Measurements from ENCODE around the gene ZNF219.

ZNF219 gene

DNA sequence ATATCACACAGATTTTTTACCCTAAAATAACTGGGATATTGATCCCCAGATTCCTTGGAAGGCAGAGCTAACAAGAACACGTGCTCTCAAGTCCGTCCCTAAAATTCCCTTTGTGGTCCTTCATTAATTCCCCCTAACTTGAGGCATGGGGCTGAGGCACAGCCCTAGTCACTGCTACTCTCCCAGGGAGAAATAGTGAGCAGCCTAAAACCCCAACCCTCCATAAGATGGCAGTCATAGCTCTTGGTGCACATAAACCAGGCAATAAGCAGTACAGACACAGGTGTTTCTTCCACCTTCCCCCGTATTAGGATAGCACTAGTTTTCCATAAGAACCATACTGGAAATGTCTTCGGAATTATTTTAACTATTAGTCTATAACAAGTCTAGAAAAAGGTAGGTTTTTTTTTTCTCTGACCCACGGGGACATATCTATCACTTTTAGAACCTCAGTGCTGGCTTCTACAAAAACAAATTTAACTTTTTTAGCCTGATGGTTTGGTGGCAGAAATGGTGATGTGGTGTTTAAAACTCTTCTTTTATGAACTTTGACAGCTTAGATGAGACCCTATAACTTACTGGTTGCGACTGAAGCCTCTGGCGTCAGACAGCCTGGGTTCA, 31.5 kb downstream of the ZNF219 start:
- DNase-seq (ENCODE audit: low read depth): no peak

GRCh38 chr14:21063479-21063878, 35.0 kb downstream of the ZNF219 start:
- no peak for DNase-seq (ENCODE audit: low read depth)

GRCh38 chr14:21061347-21061668, 37.1 kb downstream of the ZNF219 start:
- no peak for DNase-seq (ENCODE audit: low read depth)

DNA sequence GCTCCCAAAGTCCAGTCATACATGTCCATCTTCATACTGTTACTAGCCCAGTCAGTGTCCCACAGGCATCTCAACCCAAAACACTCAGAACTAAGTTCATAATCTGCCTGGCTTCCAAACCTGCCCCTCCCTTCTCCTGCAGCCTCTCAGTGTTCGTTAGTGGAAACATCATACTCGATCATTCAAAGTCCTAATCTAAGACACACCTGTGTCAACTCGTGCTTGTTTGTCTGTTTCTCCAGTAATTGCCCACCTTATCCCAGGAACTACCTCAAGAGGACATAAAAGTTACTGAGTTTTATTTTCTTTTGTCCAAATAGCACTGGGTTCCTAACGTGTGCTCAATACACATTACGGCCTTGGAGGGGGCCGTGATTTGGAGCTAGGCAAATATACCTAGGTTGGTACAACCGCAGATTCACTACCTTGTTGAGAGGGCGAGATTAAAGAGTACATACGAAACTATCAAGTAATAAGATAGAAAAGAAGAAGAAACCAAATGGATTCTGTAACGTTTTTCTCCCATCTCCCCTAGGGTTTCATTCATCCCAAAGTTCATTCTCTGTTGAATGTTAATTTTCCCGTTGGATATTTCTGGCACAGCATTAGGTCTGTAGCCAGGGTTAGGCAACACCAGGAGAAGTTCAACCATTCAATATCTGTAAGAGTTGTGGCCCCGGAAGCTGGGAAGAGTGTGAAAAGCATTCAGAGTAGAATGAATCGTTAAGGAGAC, 37.7 kb downstream of the ZNF219 start:
- DNase-seq (ENCODE audit: low read depth): no peak

DNA sequence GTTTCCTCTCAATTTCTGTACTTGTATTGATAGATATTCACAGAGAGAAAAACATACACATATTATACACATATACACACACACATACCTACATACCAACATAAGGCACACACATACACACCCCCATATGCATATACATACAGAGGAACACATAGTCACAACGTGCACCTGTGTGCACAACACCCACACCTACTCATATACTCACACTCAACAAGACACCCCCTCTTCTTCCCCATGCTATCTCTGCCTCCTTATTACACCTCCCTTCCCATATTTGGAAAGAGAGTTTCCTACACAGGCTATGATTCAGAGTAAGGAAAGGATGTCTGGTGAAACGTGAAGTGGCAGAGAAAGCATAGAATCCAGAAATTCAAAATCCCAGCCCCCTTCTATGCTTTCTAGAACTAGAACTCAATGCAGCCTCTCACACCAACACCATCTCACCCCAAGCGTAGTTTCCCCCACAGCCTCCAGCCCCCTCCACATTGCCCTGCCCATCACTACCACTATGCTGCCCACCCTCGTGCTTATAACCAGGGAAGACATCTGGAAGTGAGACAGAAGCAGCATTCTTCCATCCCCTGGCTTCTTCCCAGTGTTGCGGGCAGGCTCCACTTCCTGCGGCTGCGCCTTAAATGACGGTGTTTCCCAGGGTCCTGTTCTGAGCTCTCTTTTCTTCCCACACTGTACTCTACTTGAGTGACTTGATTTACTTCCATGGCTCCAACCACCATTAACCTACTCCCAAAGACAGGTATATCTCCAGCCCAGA, 38.4 kb downstream of the ZNF219 start:
- no peak for DNase-seq (ENCODE audit: low read depth)

DNA sequence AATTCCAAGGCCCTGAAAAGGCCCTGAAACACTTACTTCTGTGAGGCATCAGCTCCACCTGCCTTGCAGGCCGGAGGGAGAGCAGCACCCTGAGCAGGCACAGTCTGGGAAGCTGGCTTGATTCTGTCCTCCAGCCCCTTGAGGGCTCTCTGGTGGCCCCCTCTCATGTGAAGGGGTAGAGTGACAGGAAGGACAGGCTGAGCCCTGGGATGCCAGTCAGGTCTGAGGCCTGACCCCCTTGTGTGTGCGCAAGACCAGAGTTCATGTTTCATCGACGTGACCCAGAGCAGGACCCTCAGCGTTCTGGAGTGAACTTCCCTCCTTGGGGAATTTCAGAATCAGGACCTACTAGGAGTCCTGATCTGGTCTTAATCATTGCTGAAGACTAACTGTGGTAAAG, 39.6 kb downstream of the ZNF219 start:
- no peak for DNase-seq (ENCODE audit: low read depth)

- no peak for DNase-seq (ENCODE audit: low read depth)
Measured at GRCh38 chr14:21057803-21058675, 40.4 kb downstream of the ZNF219 start, which contains the start of gene RNASE8. Gene RNASE8, plus strand, starts transcription at chr14:21057822. Its CDS starts 71 bp downstream, at chr14:21057893.

DNA sequence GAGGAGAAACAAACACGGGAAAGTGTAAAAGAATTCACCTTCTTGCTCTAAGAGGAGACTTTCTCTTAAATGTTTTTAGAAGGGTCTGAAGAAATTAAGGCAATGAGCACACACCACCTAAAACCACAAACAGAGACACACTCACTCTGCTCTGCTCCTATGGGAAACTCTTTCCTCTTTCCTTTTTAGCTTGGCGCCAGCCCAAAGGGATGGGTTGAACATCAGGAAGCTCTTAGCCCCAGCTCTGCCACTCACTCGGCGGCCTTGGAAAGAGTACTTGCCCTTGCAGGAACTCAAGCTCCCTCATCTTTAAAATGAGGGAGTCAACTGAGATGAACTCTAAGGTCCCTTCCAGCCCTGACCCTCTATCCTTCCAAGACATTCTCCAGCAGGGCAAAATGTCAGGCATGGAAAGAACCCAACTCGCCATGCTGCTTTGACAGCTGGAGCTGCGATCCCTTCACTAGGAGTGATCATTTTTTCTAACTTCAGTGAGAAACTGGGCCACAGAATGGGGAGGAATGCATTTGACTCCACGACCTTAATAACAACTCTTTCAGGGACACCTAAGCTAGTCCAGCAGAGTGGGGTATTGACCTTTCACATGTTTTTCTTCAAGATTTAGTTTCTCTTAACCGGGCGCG, 41.8 kb downstream of the ZNF219 start:
- DNase-seq (ENCODE audit: low read depth): no peak

DNA sequence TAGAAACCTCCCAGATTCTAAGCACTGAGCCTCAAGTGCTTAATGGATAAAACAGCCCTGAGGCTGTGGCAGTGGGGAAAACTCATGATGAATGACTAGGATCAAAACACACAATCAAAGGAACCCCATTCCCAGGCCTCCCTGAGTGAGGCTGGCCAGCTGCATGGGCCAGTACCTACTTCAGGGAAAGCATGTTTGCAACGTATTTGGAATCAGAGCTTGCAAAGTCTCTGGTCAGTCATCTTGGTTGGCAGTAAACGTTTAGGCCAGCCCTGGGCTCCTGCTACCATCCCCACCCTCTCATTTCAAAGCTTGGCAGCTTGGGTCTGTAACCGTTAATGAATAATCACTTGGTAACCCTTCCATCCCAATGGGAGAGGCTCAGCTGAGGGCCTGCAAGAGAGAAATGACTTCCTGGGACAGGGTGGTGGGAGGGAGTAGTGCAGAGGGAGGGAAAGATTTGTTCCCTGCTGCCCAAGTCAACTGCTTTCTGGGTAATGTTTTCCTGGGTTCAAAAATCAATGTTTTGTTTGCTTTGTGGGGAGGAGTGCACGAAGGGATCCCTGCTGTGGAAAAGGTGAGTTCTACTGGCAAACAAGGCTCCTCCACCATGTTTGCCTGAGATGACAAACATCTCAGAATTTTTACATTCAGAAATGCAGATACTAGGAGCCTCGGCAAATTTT, 42.9 kb downstream of the ZNF219 start:
- DNase-seq (ENCODE audit: low read depth): no peak

- no peak for DNase-seq (ENCODE audit: low read depth)
Measured at GRCh38 chr14:21054768-21055145, 43.7 kb downstream of the ZNF219 start.

GRCh38 chr14:21054123-21054767, 44.2 kb downstream of the ZNF219 start:
- DNase-seq (ENCODE audit: low read depth): no peak

- no peak for DNase-seq (ENCODE audit: low read depth)
Measured at GRCh38 chr14:21053184-21054122, 45.0 kb downstream of the ZNF219 start.

DNA sequence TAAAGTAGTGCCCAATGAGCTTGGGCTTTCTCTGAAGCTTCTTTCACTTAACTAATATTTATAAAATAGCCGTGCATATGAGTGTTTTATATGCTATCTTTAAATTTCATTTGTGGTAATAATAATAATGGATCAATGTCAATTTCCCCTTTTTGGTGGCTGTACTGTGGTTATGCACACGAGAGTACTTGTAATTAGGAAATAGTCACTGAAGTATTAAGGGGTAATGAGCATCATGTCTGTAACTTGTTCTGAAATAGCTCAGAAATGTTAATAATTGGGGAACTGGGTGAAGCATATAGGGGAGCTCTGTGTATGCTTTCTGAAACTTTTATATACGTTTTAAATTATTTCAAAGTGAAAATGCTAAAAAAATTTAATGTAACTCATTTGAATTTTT, 47.9 kb downstream of the ZNF219 start:
- DNase-seq (ENCODE audit: low read depth): no peak

GRCh38 chr14:21049271-21049673, 49.2 kb downstream of the ZNF219 start:
- DNase-seq (ENCODE audit: low read depth): no peak

- no peak for DNase-seq (ENCODE audit: low read depth)
Measured at GRCh38 chr14:21048638-21049037, 49.8 kb downstream of the ZNF219 start.

DNA sequence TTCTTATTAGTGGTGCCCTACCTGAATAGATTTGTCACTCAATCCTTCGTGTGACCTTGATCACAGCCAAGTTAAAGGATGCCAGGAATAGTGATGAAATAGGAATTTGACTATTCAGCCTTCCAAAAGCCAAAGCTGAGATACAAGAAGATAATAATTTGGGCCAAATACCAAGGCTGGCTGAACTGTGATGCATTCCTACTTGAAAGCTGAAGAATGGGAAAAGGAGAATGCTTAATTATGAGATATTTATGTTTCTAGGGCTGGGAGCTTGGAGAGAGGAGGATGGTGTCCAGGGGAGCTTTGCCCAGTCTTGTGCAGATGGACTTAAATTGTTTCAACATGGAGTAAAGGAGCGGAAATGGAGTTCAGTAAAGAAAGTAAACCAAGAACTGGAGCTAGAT, 51.1 kb downstream of the ZNF219 start:
- no peak for DNase-seq (ENCODE audit: low read depth)

DNA sequence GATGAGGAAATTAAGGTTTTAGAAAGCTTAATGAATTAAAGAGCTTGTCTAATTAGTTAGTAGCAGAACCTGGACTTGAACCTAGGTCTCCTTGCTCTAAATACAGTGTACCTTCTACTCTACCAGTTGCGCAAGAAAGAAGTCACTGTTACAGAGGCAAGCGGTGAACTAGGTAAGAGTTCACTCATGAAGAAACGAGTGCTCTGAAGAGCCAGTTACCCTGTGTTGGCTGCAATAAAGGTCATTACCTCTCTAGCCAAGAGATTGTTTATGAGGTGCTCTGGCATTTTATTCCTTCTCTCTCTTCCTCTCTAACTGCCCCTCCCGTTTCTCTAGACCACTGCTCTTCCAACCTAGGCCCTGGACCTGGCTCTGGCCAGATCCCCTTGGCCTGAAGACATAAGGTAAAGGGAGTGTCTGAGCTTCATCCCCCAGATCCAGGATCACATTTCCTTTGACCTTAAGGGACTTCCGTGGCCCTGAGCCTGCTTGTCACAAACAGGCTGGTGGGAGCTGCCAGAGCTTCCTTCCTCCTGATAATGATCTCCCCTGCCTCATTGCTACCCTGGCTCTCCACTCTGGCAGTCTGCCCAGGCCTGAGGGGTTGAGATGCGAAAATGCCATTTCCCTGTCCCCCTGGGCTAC, 54.4 kb downstream of the ZNF219 start:
- DNase-seq (ENCODE audit: low read depth): peak; percentile 67

DNA sequence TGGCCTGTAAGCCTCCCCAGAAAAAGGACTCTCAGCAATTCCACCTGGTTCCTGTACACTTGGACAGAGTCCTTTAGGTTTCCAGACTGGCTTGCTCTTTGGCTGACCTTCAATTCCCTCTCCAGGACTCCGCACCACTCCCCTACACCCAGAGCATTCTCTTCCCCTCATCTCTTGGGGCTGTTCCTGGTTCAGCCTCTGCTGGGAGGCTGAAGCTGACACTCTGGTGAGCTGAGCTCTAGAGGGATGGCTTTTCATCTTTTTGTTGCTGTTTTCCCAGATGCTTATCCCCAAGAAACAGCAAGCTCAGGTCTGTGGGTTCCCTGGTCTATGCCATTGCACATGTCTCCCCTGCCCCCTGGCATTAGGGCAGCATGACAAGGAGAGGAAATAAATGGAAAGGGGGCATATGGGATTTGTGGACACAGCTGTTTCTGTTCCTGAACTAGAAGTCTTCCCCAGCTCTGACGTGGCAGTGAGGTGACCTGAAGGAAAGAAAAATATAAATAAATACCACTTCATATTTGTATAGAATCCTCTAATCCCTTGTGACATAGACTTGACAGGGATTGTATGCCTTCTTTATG, 55.0 kb downstream of the ZNF219 start:
- DNase-seq (ENCODE audit: low read depth): no peak

- DNase-seq (ENCODE audit: low read depth): no peak
Measured at GRCh38 chr14:21042918-21043317, 55.5 kb downstream of the ZNF219 start.
